ENCODE data around the gene EHD1.

GRCh38 chr11:64865286-64866172, 12.9 kb downstream of the EHD1 start:
- TF ChIP-seq CTCF (IDR thresholded peaks at IDR 0.05) (no peak), POLR2A (IDR thresholded peaks at IDR 0.05) (no peak)

Data from thyroid gland (tissue), 4 donors.